Stimulated activated CD4-positive, alpha-beta T cell treated with anti-CD3 and anti-CD28 coated beads, Interleukin-2, amount 100 ng/mL, for 24 hours (primary cell): ENCODE results near the gene EEF2.
"Not testable (repeated sequence)": the region's sequence is repeated elsewhere in the genome, so short reads cannot be mapped to it uniquely, and the experiment has no call there.

ENCODE experiments used
- DNase-seq, 2 donors: peaks; one replicate each; pipeline ENCODE4 v3.0.0-alpha.2; 2020

The EEF2 gene

GRCh38 chr19:3944018-3944721 is 41.1 kb downstream of the EEF2 start:
- DNase-seq, result no peak

DNA sequence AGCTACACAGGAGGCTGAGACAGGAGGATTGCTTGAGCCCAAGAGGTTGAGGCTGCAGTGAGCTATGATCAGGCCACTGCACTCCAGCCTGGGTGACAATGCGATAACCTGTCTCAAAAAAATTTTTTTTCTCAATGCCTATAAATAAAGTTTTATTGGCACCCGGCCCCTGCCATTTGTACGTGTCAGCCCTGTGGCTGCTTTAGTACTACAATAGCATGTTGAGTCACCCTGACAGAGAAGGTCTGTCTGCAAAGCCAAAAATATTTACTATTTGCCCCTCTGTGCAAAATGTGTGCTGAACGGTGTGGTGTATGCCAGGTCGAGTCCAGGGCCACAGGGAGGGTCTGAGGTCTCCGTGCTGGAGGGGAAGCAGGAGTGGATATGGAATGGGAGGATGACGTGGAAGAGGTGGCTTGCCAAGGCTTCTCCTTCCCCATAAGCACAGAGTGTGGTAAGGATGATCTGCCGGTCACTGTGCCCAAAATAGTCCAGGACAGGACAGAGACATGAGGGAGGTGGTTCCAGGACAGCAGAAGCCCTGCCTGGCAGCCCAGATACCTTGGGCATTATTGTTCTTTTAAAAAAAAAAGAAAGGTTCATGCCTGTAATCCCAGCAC is 42.4 kb downstream of the EEF2 start:
- no peak for DNase-seq

DNA sequence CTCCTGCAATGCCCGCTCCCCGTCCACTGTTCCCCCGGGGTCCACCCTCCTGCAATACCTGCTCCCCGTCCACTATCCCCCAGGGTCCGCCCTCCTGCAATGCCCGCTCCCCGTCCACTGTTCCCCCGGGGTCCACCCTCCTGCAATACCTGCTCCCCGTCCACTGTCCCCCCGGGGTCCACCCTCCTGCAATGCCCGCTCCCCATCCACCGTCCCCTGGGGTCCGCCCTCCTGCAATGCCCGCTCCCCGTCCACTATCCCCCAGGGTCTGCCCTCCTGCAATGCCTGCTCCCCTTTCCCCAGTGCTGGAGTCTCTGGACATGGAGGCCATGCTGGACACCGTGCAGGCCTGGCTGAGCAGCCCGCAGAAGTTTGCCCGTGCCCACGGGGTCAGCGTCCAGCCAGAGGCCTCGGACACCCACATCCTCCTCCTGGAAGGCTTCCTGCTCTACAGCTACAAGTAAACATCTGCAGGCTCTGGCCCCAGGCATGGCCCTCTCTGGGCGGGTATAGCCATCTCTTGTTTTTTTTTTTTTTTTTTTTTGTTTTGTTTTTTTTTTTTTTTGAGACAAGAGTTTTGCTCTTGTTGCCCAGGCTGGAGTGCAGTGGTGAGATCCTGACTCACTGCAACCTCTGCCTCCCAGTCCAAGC is 46.8 kb downstream of the EEF2 start:
- not testable (repeated sequence) for DNase-seq

GRCh38 chr19:3936506-3937442 is 48.5 kb downstream of the EEF2 start:
- no peak for DNase-seq

DNA sequence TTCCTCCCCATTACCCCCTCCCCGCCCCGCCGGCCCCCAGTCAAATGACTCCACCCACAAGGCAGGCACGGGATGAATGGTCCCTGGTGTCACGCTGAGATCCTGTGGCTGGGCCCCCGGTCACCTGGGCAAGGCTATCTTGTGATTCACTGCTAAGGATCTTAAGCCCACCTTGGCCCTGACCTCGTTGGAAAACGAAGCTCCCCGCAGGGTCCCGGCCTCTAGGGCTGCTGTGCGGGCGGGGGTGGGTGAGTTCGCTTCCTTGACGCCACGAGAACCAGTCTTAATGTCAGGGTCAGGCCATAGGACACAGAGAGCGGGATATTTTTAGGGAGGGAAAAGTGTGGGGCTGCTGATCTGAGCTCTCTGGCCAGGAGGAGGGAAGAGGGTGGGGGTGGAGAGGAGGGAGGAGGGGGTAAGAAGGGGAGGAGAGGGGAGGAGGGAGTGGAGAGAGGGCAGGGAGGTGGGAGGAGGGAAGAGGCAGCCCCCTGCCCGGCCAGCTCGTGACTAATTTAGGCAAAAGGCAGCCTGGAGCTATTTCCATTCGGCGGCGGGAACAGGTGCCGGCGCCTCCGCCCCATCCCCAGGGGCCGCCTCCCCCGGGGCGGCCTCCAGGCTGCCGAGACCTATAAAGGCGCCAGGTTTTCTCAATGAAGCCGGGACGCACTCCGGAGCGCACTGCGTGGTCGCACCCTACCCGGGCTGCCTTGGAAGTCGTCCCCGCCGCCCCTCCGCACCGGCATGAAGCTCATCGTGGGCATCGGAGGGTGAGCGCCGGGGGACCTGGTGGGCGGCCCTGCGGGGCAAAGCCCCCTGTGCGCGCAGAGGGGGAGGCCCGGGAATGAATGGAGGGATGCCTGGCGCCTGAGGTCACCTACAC is 52.1 kb downstream of the EEF2 start, which contains the start of gene NMRK2:
NMRK2 (plus strand) TSS at position 139 of the 880 bp plus-strand sequence; CDS start at position 742, 603 bp downstream.
- DNase-seq, result no peak

DNA sequence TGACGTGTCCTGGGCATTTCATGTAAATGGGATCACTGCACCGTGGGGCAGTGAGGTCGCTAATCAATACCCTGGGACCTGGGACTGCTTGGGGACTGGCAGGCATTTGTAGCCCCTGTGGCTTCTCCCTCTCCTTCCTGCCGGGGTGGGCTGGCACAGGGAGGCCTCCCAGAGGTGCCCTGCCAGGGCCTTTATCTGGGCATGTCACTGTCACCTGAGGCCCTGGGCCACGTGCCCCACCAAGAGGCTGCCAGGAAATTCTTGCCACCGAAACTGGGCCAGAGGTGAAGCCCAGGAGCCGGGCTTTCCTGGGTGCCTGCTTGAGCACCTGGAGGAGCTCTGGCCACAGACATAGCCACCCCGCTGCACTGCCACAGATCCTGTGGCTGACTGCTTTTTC is 54.2 kb downstream of the EEF2 start:
- DNase-seq, result no peak
